A172 (cell line): ENCODE measurements around the gene KRTAP9-6. TPM values are rescaled to one million over a fixed set of nuclear protein-coding genes. Genes with fewer than 3 reads are reported as not detected.
"Not testable (repeated sequence)": the region's sequence is repeated elsewhere in the genome, so short reads cannot be mapped to it uniquely, and the experiment has no call there.

Experiments
- DNase-seq: peaks from one replicate; pipeline ENCODE4 v3.0.0-alpha.2; 2015; ENCODE audit warnings: low spot score
- total RNA-seq: library from RNA; depleted of rRNA; stranded (reverse); fragments of >200 nt; shearing (Covaris generic); gene quantifications from 2 replicates; pipeline ENCODE4 v1.2.3, GENCODE V29; 2014

Gene KRTAP9-6
- total RNA-seq, 1 experiment from 2014 or later, result not detected

DNA sequence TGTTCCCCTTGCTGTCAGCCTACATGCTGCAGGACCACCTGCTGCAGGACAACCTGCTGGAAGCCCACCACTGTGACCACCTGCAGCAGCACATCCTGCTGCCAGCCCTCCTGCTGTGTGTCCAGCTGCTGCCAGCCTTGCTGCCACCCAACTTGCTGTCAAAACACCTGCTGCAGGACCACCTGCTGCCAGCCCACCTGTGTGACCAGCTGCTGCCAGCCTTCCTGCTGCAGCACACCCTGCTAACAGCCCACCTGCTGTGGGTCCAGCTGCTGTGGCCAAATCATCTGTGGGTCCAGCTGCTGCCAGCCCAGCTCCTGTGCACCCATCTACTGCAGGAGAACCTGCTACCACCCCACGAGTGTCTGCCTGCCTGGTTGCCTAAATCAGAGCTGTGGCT is 6.1 kb downstream of the KRTAP9-6 start:
- not testable (repeated sequence) for DNase-seq

DNA sequence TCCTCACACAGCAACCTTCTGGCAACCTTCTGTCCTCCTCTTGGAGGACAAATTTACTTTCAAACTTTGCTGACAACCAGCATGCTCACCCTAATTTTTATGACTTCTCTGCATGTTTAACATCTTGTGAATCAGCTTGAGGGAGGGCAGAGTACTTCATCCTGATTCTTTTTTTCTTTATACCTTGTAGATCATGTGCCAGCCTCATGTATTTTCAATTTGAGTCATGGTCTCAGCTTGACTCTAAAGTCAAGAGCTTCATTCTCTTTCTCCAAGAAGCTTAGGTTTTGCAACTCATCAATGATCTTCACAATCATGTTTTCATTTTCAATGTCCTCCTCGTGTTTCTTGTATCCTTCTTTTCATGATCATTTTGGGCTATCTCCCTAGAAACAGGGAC is 6.7 kb downstream of the KRTAP9-6 start:
- no peak for DNase-seq

DNA sequence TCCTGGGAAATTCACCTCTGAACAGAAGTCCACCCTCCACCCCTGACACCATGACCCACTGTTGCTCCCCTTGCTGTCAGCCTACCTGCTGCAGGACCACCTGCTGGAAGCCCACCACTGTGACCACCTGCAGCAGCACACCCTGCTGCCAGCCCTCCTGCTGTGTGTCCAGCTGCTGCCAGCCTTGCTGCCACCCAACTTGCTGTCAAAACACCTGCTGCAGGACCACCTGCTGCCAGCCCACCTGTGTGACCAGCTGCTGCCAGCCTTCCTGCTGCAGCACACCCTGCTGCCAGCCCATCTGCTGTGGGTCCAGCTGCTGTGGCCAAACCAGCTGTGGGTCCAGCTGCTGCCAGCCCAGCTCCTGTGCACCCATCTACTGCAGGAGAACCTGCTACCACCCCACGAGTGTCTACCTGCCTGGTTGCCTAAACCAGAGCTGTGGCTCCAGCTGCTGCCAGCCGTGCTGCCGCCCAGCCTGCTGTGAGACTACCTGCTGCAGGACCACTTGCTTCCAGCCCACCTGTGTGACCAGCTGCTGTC is 10.5 kb downstream of the KRTAP9-6 start, which contains the start of gene KRTAP9-7:
KRTAP9-7 (plus strand) TSS at position 51 of the 543 bp plus-strand sequence; CDS start at position 51, 0 bp downstream.
- DNase-seq, result not testable (repeated sequence)

DNA sequence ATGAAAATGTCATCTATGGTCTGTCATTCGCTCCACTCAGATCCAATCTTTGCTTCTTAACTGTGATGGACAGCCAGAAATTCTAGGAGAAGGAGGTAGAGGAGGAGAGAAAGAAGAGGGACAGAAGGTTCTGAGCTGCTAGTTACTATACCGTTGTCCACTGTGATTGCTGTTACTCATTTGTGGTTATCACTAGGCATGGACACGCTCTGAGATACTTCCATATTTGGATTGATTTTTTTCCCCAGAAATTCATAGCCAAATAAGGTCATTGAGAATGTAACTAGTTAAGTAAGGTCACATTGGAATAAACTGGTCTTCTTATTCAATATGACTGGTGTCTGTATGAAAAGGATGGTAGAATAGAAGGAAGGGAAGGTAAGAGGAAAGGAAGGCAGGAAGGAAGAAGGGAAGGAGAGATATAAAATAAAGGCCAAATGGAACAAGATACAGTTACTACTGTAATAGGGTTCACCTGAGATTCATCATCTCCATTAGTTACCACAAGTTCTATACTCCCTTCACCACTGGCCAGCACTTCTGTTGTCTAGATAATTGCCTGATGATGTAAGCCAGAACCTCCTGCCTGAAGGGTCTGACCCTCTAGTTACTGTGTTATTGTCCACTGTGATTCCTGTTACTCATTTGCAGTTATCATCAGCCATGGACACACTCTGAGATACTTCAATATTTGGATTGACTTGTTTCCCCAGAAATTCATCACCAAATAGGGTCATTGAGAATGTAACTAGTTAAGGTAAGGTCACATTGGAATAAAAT is 13.2 kb downstream of the KRTAP9-6 start:
- no peak for DNase-seq

DNA sequence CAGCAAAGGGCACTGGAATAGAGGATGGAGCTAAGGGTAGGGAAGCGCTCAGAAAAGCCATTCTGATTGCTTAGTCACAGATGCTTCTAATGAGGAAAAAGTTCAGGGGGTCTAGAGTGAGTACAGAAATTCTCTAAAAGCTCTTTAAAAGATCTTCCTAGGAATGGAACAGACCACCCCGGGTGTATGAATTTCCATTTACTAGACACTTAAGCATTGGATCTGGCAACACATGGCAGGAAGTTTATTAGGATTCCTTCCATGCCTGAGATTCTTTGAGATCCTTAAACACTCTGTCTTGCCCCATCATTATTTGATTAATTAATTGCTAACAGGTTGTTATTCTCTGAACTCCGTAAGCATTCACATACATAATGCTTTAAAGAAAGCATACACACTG is 18.9 kb downstream of the KRTAP9-6 start:
- peak; percentile 68 for DNase-seq

DNA sequence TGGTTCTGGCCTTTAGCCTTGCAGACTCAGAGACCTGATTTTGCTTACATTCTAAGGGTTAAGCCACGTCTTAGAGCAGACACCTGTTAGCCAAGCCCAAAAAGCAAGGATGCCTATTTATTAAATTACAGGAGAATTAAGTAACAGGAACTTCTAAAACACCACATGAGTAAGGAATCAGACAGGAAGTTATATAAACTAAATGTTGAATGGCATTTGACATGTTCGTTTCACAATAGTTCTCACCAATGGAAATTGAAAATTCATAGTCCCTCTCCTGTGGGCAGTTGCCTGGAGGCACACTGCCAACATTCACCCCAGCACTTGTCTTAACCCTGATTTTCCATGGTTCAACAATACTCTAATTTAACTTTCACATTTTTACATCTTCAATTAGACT is 19.4 kb downstream of the KRTAP9-6 start:
- DNase-seq, result peak; percentile 23

DNA sequence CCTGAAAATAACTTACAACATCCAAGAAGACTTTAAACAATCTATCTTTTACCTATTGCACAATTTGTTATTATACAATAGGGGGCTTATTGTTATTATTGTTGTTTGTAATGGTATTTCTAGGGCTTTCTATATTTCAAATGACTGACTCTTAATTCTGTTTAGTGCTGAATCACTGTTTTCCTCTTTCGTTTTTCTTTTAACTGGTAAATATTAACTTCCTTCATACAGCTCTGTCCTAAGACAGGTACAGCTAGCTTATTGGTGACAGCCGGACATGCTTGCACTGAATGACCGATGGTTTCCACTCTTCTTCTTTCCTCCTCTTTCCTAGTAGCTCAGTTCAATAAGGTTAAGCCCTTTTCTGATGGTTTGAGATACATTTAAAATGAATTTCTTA is 21.9 kb downstream of the KRTAP9-6 start:
- no peak for DNase-seq

DNA sequence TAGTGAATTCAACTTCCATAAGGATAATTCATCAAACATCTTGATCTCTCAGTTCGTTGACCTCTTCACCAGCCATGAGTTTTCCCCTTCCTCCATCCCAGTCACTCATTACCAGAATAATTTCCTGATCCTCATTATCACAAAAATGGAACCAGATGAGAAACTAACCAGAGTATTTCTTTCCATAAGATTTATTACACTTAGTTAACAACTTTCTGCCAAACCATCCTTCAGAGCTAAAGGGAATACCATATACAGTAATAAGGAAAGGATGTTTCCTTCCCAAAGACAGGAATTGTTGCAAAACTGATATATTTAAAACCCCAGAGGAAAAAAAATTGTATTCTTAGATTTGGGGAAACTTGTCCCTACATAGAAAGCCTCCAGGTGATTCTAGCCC is 28.8 kb downstream of the KRTAP9-6 start:
- DNase-seq, result no peak

DNA sequence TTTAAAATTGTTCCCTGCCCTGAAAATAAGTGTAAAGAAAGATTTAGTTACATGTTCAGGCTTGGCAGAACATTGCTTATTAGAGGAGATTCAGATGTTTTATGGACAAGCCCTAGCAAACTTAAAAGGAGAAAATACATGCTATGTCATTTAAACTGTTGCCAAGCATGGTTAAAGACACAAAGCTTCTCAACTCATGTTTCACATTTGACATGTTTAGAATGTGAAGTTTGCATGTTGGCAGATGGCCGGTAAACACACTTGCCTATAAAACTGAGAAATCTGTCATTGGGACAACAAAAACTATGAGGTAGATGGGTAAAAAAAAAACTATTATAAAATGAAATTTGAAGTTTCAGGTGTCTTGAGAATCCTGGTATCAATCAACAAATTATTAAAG is 31.7 kb downstream of the KRTAP9-6 start:
- no peak for DNase-seq

DNA sequence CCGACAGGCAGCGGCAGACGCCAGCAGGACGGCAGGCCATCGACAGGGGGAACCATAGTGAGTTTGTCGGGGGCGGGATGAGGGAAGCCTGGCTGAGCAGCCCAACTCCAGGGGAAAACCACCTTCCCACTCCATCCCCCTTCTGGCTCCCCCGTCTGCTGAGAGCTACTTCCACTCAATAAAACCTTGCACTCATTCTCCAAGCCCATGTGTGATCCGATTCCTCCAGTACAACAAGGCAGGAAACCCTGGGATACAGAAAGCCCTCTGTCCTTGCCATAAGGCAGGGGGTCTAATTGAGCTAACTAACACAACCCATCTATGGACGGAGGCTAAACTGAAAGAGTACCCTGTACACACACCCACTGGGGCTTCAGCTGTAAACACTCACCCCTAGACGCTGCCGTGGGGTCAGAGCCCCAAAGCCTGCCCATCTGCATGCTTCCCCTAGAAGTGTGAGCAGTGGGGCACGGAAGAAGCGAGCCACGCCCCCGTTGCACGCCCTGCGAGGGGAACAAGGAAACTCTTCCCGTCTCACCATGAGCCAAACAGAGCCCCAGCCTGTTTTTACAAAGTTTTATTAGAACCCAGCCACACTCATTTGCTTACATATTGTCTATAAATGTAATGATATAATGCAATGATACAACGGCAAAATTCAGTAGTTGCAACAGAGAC is 33.4 kb downstream of the KRTAP9-6 start:
- no peak for DNase-seq

DNA sequence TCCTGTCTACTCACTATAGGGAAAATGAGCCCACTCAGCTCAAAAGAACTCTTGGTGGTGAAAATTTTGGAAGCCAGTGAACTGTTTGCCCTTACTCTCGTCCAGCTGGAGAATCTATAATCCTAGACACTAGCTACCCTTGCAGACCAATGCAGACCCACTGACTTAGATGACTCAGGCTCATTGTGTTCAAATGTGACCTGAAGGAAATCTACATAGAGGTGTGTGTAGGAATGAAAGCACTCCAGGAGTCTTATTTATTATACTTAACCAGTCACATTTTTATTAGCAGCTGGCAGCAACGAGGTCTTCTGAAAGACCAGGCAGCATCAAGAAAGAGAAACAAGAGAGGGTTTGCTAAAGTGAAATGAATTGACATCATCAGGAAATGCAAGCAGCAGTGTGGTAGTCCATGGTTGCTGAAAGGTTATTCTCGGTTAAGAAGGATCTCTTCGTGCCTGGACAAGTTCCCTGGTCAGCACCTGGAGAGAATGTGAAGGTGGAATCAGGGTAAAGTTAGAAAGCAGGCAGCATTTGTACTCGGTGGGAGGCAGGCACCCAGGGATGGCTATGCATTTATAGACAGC is 36.1 kb downstream of the KRTAP9-6 start:
- no peak for DNase-seq

DNA sequence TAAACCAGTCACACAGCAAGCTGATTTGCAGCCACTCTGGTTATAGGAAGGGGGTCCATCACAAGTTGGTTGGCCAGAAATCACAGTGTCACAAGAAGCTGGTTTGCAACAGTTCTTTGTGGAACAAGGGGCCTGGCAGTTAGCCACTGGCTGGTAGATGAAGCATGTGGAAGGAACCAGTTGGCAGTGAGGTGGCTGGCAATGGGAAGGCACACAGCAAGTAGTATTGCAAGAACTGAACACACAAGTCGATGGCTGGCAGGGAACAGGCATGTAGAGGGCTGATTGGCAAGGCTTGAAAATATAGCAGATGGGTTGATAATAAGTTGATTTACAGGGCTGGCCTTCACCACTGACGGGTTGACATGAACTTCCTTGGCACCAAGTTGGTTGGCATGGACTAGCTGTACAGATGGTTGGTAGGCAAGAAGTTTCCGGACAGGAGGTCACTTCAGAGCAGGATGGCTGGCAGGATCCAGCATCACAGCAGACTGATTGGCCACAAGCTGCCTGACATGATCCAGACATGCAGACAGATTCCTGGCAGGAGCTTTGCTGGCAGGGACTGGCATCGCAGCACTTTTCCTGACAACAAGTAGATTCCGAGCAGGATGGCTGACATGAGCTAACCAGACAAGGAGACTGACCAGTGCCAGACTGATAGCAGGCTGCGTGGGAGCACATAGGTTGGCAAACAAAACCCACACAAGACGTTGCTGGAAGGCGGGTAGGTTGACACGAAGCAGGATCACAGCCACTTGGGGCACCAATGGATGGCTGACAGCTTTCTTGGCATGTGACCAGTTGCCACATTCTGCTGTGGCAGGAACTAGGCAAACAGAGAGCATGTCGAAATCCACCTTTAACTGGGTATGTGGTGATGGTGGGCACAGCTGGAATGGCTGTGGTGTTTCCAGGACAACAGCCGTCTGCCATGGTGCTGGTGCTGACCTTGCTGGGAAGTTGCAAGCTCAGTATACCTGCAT is 37.0 kb downstream of the KRTAP9-6 start, which contains the start of gene KRTAP29-1:
KRTAP29-1 (minus strand) TSS at position 936 of the 986 bp plus-strand sequence; CDS start at position 936, 0 bp downstream.
- DNase-seq, result no peak

DNA sequence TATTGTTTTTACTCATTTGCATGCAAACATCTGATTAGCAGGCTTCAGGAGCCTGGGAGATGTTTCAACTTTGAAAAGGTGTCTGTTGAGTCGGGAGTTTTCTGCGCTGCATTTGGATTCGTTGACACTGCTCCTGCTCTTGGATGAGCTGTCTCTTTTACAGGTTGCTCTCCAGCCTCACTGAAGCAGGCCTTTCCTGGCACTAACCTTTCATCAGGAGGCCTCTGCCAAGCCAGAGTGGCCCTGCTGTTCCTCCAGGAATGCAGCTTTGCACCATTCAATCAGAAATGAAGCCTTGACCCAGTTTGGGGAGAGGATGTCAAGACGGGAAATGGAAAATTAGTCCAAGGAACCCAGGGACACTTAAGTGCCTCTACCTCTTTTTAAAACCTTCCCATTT is 37.8 kb downstream of the KRTAP9-6 start:
- no peak for DNase-seq

DNA sequence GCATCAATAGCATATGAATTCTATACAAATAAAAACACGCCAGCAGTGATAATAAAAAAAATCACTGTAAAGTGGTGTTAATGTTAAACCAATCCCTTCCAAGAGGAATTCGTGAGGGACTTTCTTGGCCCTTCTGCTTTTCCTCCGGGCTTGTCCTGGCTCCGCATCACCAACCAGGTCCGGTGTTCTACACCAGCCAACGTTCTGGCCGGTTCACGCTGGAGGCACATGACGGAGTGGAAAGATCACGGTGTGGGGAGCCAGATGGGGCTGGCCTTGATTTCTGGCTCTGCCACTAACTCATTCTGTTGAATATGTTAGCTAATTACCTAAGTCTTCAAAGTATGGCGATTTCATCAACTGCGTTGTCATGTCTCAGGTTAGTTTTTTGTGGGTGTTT is 38.9 kb downstream of the KRTAP9-6 start:
- DNase-seq, result no peak

DNA sequence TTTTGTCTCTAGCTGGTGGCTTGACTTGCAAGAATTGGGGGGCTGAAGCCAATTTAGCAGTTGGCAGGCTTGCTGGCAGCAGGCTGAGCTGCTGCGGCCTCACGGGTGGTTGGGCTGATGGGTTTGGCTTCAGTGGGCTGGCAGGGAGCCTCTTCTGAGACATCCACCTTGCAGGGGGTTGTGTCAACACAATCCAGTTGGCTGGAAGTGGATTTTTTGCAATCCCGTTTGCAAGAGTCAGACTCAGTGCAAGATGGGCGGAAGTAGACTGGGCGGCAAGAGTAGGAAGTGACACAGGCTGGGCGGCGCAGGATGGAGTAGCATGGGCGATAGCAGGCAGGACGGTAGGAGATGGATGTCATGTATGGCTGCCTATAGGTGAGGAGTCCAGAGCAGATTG is 42.5 kb downstream of the KRTAP9-6 start:
- peak; percentile 74 for DNase-seq

DNA sequence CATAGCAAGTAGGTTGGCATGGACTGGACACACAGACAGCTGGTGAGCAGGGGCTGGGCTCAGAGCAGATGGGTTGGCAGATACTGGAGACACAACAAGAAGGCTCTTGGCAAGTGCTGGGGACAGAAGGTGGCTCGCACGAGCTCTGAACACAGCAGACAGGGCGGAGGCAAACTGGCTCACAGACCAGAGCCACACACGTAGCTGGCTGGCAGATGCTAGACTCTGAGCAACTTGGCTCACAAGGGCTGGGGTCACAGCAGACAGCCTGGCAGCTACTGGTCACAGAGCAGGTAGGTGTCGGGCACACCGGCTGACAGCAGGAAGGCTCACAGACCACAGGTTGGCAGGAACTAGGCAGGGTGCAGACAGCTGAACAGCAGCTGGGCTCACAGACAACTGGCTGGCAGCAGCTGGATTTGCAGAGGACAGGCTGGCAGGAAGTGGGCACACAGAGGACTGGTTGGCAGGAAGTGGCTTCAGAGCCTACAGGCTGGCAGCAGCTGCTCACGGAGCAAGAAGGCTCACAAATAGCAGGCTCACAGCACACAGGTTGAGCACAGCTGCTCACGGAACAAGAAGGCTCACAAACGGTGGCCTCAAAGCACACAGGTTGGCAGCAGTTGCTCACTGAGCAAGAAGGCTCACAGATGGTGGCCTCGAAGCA is 43.2 kb downstream of the KRTAP9-6 start:
- DNase-seq, result peak; percentile 42

DNA sequence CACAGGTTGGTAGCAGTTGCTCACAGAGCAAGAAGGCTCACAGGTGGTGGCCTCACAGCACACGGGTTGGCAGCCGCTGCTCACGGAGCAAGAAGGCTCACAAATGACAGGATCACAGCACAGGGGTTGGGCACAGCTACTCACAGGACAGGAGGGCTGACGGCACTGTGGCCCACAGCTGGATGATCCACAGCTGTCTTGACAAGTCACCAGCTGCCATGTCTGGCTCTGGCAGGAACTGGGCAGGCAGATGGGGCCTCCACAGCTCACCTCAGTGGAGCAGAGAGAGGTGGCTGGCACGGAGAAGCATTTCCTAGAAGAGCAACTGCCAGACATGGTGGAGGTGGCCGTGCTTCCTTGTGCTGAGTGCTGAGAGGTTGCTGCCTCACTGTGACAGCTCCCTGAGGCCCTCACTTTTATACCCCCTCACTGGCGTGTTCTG is 43.8 kb downstream of the KRTAP9-6 start, which contains the start of gene KRTAP16-1:
KRTAP16-1 (minus strand) TSS at position 392 of the 442 bp plus-strand sequence; CDS start at position 336, 56 bp downstream.
- no peak for DNase-seq

DNA sequence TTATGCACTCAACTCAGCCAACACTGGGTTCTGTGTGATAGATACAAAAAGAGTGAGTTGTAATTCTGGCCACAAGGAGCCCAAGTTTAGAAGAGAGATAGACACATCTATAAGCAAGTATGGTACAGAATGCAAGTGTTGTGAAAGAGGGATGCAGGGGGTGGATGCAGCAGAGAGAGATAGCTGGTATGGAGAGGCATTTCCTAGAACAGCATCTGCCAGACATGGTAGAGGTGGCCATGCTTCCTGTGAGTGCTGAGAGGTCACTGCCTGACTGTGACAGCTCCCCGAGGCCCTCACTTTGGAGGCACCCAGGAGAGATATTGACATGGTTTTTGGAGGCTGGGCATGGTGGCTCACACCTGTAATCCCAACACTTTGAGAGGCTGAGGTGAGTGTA is 45.9 kb downstream of the KRTAP9-6 start:
- no peak for DNase-seq

DNA sequence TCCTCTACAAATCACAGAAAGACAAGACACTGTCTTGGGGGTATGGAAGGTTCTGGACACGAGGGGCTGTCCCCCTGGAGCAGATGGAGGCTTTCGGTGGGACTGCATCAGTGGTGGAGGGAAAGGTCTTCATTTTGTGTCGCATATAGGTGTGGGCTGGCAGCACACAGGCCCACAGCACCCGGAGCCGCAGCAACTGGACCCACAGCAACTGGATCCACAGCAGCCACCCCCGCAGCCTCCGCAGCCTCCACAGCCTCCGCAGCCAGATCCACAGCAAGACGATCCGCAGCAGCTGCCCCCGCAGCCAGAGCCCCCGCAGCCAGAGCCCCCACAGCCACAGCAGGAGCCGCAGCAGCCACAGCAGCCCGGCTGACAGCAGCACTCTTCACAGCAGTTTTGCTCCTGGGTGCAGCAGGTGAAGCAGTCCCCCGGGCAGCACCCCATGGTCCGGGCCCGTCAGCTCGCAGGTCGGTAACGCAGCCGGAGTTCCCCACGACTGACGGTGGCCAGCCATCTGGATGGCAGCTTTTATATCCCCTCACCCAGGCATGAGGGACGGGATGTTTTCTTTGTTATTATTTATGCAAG is 50.1 kb downstream of the KRTAP9-6 start, which contains the start of gene KRTAP17-1:
KRTAP17-1 (minus strand) TSS at position 507 of the 591 bp plus-strand sequence; CDS start at position 447, 60 bp downstream.
- no peak for DNase-seq
